Left forelimb (tissue), 1 donor: ENCODE measurements around the gene RNASEH1.
A peak's percentile ranks its signal among the peaks of the same experiment; 100 is the strongest.

Experiments used
- DNase-seq: peaks from one replicate; pipeline ENCODE4 v3.0.0-alpha.2; 2018; ENCODE audit warnings: low spot score

The RNASEH1 gene

GRCh38 chr2:3558205-3559014 is at the start of gene RNASEH1:
Gene RNASEH1 (minus strand): TSS chr2:3558333. CDS start chr2:3558260, 73 bp downstream.
- DNase-seq = peak; percentile 99

- DNase-seq = peak; percentile 55
These were observed 48.5 kb upstream of the RNASEH1 start for GRCh38 chr2:3606370-3607201.

GRCh38 chr2:3606028-3606369 is 47.9 kb upstream of the RNASEH1 start:
- no peak for DNase-seq

GRCh38 chr2:3604991-3605961 is 47.1 kb upstream of the RNASEH1 start:
- DNase-seq = no peak

GRCh38 chr2:3604207-3604877 is 46.2 kb upstream of the RNASEH1 start:
- peak; percentile 40 for DNase-seq

- DNase-seq = no peak
These were observed 45.5 kb upstream of the RNASEH1 start for GRCh38 chr2:3603536-3604206.

- no peak for DNase-seq
These were observed 44.6 kb upstream of the RNASEH1 start for GRCh38 chr2:3602553-3603339.

- no peak for DNase-seq
These were observed 43.6 kb upstream of the RNASEH1 start for GRCh38 chr2:3601561-3602271.

GRCh38 chr2:3600256-3600855 is 42.2 kb upstream of the RNASEH1 start:
- DNase-seq = no peak

- peak; percentile 22 for DNase-seq
These were observed 41.0 kb upstream of the RNASEH1 start for GRCh38 chr2:3598912-3599854.

GRCh38 chr2:3598197-3598910 is 40.2 kb upstream of the RNASEH1 start:
- peak; percentile 28 for DNase-seq

- no peak for DNase-seq
These were observed 39.4 kb upstream of the RNASEH1 start for GRCh38 chr2:3597567-3597966.

GRCh38 chr2:3596901-3597417 is 38.8 kb upstream of the RNASEH1 start:
- DNase-seq = no peak

GRCh38 chr2:3595985-3596384 is 37.9 kb upstream of the RNASEH1 start:
- no peak for DNase-seq

- peak; percentile 53 for DNase-seq
These were observed 37.3 kb upstream of the RNASEH1 start for GRCh38 chr2:3595404-3595803.

- DNase-seq = peak; percentile 60
These were observed 36.6 kb upstream of the RNASEH1 start, which contains the start of gene COLEC11 for GRCh38 chr2:3594493-3595281. Gene COLEC11 (plus strand): TSS chr2:3595112. CDS start chr2:3604341, 9,229 bp downstream.
